Sigmoid colon (tissue), 4 donors: Measurements from ENCODE around the gene GNB5.

Experiments used
- POLR2A ChIP-seq, 2 donors: fragments of 450-650 bp; IDR thresholded peaks; one replicate each; pipeline ENCODE4 v1.6.1; 2016; ENCODE audit warnings: antibody characterized with exemption in 2 of 2, mild to moderate bottlenecking in 2 of 2, moderate library complexity in 2 of 2
- POLR2AphosphoS5 ChIP-seq, 4 donors: sonication (generic); formaldehyde crosslinking; IDR thresholded peaks; one replicate each; pipeline ENCODE4 v1.6.1; 2017; ENCODE audit warnings: antibody characterized with exemption in 4 of 4
- TF ChIP-seq, protein P1 (sequence below), 4 experiments: fragments of 450-650 bp in 3 of 4; fragments of 200-600 bp in 1 of 4; IDR thresholded peaks; one replicate each; pipeline ENCODE4 v1.5.1; 2016 to 2019; ENCODE audit warnings: antibody characterized with exemption in 4 of 4, mild to moderate bottlenecking in 3 of 4, moderate library complexity in 2 of 4

DNA sequence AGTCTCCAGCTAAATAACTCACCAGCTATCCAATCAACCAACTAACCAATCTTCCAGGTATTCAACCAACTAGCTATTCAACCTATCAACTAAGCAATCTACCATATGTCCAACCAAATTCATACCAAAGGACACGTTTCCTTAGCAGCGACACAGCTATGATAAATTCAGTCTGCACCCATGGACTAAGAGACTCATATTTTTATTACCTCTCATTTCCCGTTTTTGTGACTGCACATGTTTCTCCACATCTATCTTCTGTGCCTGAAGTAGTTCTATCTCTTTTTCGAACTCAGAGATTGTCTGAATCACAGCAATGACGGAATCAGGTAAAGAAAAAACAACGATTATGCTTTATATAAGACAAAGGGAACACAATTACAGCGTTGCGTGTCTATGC, 34.0 kb upstream of the GNB5 start:
- TF ChIP-seq, protein P1, sequence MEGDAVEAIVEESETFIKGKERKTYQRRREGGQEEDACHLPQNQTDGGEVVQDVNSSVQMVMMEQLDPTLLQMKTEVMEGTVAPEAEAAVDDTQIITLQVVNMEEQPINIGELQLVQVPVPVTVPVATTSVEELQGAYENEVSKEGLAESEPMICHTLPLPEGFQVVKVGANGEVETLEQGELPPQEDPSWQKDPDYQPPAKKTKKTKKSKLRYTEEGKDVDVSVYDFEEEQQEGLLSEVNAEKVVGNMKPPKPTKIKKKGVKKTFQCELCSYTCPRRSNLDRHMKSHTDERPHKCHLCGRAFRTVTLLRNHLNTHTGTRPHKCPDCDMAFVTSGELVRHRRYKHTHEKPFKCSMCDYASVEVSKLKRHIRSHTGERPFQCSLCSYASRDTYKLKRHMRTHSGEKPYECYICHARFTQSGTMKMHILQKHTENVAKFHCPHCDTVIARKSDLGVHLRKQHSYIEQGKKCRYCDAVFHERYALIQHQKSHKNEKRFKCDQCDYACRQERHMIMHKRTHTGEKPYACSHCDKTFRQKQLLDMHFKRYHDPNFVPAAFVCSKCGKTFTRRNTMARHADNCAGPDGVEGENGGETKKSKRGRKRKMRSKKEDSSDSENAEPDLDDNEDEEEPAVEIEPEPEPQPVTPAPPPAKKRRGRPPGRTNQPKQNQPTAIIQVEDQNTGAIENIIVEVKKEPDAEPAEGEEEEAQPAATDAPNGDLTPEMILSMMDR (IDR thresholded peaks at IDR 0.05): no peak
- TF ChIP-seq POLR2A (IDR thresholded peaks at IDR 0.05) (no peak), POLR2AphosphoS5 (IDR thresholded peaks at IDR 0.05) (no peak)
